ENCODE data around the gene HIBCH. TPM values are rescaled to one million over a fixed set of nuclear protein-coding genes. Genes with fewer than 3 reads are reported as not detected.

The HIBCH gene
- total and polyA plus RNA-seq, 2 donors (not counting 3 experiments of a cell fraction or from before 2014, with no cell fraction given) = 6.4 to 24.7 TPM

DNA sequence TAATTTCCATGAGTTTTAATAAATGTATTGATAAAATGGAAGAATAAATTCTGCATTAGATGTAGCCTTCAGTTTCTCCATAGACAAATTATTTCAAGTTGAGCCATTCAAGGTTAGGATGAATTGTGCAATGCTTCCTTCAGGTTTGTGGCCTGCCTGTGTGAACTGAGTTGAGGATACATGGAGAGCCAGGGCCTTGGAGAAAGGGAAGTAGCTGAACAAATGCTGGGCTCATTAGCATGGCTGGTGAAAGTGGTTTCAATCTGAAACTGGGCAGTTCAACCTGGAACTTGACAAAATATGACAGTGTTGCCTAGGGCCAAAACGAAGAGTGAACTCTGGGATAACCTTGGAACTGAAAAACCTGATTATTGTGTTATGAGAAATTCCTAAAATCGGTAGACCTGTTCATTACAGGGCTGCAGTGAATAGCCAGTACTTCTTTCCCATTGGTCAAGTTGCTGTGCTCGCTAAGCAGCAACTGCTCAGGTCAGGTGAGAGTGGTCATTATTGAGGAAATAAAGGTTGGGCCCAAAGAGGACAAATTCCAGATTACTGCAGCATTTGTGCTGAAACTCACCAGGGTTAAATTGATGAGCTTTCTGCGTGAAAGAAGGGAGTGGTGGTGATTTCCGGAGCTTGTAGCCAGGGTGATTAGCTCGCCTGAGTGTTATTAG lies 36.5 kb upstream of the HIBCH start:
- dilution Hi-C loops (cut with MboI; ENCODE audit: extremely low pct_ligation_motif_present, low sequenced_read_pairs) = no loop called here

More for the DNA sequence above, 36.5 kb upstream of the HIBCH start:
- Histone ChIP-seq H2AFZ (ENCODE audit: low read depth, low read length) (no peak overlapping the region), H4K20me1 (replicated peaks; ENCODE audit: control insufficient read depth, extremely low read depth, insufficient read depth, low read length) (peaks cover 3% of the 10 kb centered on the region), H3K36me3 (ENCODE audit: control insufficient read depth in 2 of 2, extremely low read depth in 1 of 2, insufficient read depth in 2 of 2, low read length in 2 of 2) (no peaks in the 10 kb centered on the region), H3K27me3 (ENCODE audit: control insufficient read depth in 2 of 2, insufficient read depth in 2 of 2, low read length in 2 of 2) (no peaks in the 10 kb centered on the region), H3K4me3 (replicated peaks in 1 of 3; ENCODE audit: insufficient read depth in 1 of 3, low read depth in 1 of 3, low read length in 3 of 3) (no peak overlapping the region), H3K4me1 (ENCODE audit: control insufficient read depth, extremely low read depth, insufficient read depth, low read length) (peaks cover 5% of the 10 kb centered on the region), H3K79me2 (ENCODE audit: control insufficient read depth, insufficient read depth, low read length) (peaks cover 29% of the 10 kb centered on the region), H3K9ac (replicated peaks; ENCODE audit: extremely low read depth, insufficient read depth, low read length) (no peak overlapping the region), H3K9me1 (replicated peaks; ENCODE audit: control insufficient read depth, extremely low read depth, insufficient read depth, low read length) (no peaks in the 10 kb centered on the region), H3K9me3 (replicated peaks; ENCODE audit: control insufficient read depth, insufficient read depth, low read length) (no peaks in the 10 kb centered on the region), H3K27ac (ENCODE audit: insufficient read depth, low read depth, low read length) (no peak overlapping the region), H3K4me2 (ENCODE audit: insufficient read depth, low read length) (no peak overlapping the region)
- FAIRE-seq (no peak), DNase-seq (ENCODE audit: low read depth, low spot score) (no peak)
- BruUV-seq (replicated peaks) = no TSS peak
- intact Hi-C loops (cut with micrococcal nuclease) = no loop called here
- ChIA-PET POLR2A (interaction anchor here (0.8 kb wide), 1 partner anchor 11 kb away, joined by 4 read pairs; no protein-coding TSS in a partner anchor), CTCF (interaction anchor here (0.9 to 3.8 kb wide), 3 partner anchors 11 to 27 kb away, joined by 3 to 20 read pairs (median 7); no protein-coding TSS in a partner anchor)
- TF ChIP-seq MYC (IDR thresholded peaks at IDR 0.05; ENCODE audit: low read depth, low read length) (no peak), POLR2A (IDR thresholded peaks at IDR 0.05; ENCODE audit: low read depth, low read length) (no peak), GATA2 (IDR thresholded peaks at IDR 0.05; ENCODE audit: insufficient read depth, insufficient read length, low read depth, low read length) (no peak), POLR2AphosphoS5 (IDR thresholded peaks at IDR 0.05; ENCODE audit: insufficient read depth, low read depth, low read length) (no peak)
- TF ChIP-seq, protein P1, sequence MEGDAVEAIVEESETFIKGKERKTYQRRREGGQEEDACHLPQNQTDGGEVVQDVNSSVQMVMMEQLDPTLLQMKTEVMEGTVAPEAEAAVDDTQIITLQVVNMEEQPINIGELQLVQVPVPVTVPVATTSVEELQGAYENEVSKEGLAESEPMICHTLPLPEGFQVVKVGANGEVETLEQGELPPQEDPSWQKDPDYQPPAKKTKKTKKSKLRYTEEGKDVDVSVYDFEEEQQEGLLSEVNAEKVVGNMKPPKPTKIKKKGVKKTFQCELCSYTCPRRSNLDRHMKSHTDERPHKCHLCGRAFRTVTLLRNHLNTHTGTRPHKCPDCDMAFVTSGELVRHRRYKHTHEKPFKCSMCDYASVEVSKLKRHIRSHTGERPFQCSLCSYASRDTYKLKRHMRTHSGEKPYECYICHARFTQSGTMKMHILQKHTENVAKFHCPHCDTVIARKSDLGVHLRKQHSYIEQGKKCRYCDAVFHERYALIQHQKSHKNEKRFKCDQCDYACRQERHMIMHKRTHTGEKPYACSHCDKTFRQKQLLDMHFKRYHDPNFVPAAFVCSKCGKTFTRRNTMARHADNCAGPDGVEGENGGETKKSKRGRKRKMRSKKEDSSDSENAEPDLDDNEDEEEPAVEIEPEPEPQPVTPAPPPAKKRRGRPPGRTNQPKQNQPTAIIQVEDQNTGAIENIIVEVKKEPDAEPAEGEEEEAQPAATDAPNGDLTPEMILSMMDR (IDR thresholded peaks at IDR 0.05; ENCODE audit: extremely low read depth in 1 of 2, insufficient read depth in 1 of 2, low read depth in 1 of 2, low read length in 2 of 2) = no peak
